B cell (primary cell): Measurements from ENCODE around the gene SLC22A6. TPM values are rescaled to one million over a fixed set of nuclear protein-coding genes. Genes with fewer than 3 reads are reported as not detected.

Experiments used
- ATAC-seq: fragments of 200-7000 bp; cut with Tn5 transposase; one replicate; pipeline ENCODE4 v1.10.0; 2021; ENCODE audit warnings: low read depth, mild to moderate bottlenecking, moderate number of reproducible peaks, moderate library complexity
- CTCF ChIA-PET: fragments of 350-600 bp; sonication (Branson Sonifier 250); formaldehyde crosslinking; loops from one replicate; lab custom pipeline; 2021; ENCODE audit warnings: antibody characterized with exemption, inconsistent platforms; lab: Charles Lee
- POLR2A ChIA-PET: fragments of 350-600 bp; sonication (Branson Sonifier 250); formaldehyde crosslinking; loops from one replicate; lab custom pipeline; 2021; ENCODE audit warnings: antibody characterized with exemption; lab: Charles Lee
- DNase-seq: peaks from one replicate; pipeline ENCODE4 v3.0.0; 2013
- H2AFZ ChIP-seq: 2 replicates; pipeline ENCODE4 v1.6.1; 2012; ENCODE audit warnings: mild to moderate bottlenecking, low read depth, low read length; ENCODE audit not compliant: insufficient read depth, poor library complexity, severe bottlenecking
- H3K27ac ChIP-seq, 2 donors: 1 replicate in 1 of 2; 2 replicates in 1 of 2; pipeline ENCODE4 v1.5.1; 2012 to 2013; ENCODE audit warnings: low read length in 2 of 2, mild to moderate bottlenecking in 2 of 2, moderate library complexity in 1 of 2
- H3K27me3 ChIP-seq, 4 experiments: fragments of 200-600 bp in 1 of 4; sonication (generic) in 1 of 4; replicated peaks in 1 of 4; 1 replicate in 2 of 4; 2 replicates in 2 of 4; pipeline versions ENCODE4 v1.6.1 to v1.7.0; 2013 to 2016; ENCODE audit warnings: low read length in 3 of 4, mild to moderate bottlenecking in 2 of 4, mixed read lengths in 1 of 4, moderate library complexity in 1 of 4; ENCODE audit not compliant: insufficient read depth in 4 of 4, control insufficient read depth in 3 of 4; ENCODE audit errors: control extremely low read depth in 1 of 4
- H3K36me3 ChIP-seq, 2 experiments: replicated peaks in 1 of 2; 1 replicate in 1 of 2; 2 replicates in 1 of 2; pipeline versions ENCODE4 v1.6.1 to v1.7.1; 2013; ENCODE audit warnings: low read length in 1 of 2; ENCODE audit not compliant: insufficient read depth in 2 of 2, control insufficient read depth in 1 of 2; ENCODE audit errors: control extremely low read depth in 1 of 2, extremely low read depth in 1 of 2
- H3K4me1 ChIP-seq, 2 donors: fragments of 200-600 bp in 1 of 2; sonication (generic) in 1 of 2; 1 replicate in 1 of 2; 2 replicates in 1 of 2; pipeline versions ENCODE4 v1.5.1 to v1.6.1; 2013 to 2017; ENCODE audit warnings: low read length in 2 of 2; ENCODE audit not compliant: control insufficient read depth in 2 of 2, insufficient read depth in 2 of 2
- H3K4me2 ChIP-seq: replicated peaks from 2 replicates; pipeline ENCODE3; 2012; ENCODE audit warnings: mild to moderate bottlenecking, low read depth, low read length; ENCODE audit not compliant: poor library complexity, severe bottlenecking
- H3K4me3 ChIP-seq, 5 experiments: fragments of 200-600 bp in 1 of 5; sonication (generic) in 1 of 5; 1 replicate in 3 of 5; 2 replicates in 2 of 5; pipeline versions ENCODE4 v1.5.1 to v1.7.0; 2011 to 2016; ENCODE audit warnings: low read length in 4 of 5, mild to moderate bottlenecking in 4 of 5, low read depth in 2 of 5, control low read depth in 1 of 5, moderate library complexity in 1 of 5; ENCODE audit not compliant: insufficient read depth in 1 of 5; ENCODE audit errors: control extremely low read depth in 1 of 5, extremely low read depth in 1 of 5
- H3K79me2 ChIP-seq: fragments of 200-600 bp; sonication (generic); one replicate; pipeline ENCODE4 v1.6.0; 2016; ENCODE audit warnings: low read length; ENCODE audit not compliant: control insufficient read depth, insufficient read depth
- H3K9ac ChIP-seq: fragments of 200-600 bp; sonication (generic); 2 replicates; pipeline ENCODE4 v1.6.1; 2017; ENCODE audit warnings: mild to moderate bottlenecking, low read length, moderate library complexity
- H3K9me3 ChIP-seq, 3 donors: one replicate each; pipeline versions ENCODE4 v1.6.1 to v1.7.1; 2013; ENCODE audit warnings: low read length in 2 of 3; ENCODE audit not compliant: control insufficient read depth in 2 of 3, insufficient read depth in 1 of 3; ENCODE audit errors: control extremely low read depth in 1 of 3
- H4K20me1 ChIP-seq: 2 replicates; pipeline ENCODE4 v1.6.0; 2012; ENCODE audit warnings: mild to moderate bottlenecking, low read length; ENCODE audit not compliant: insufficient read depth, control insufficient read depth, poor library complexity, severe bottlenecking
- H3K27ac Mint-ChIP-seq: one replicate; pipeline ENCODE4 v1.8.0; 2021; ENCODE audit warnings: mixed read lengths
- H3K27me3 Mint-ChIP-seq: one replicate; pipeline ENCODE4 v1.8.0; 2021; ENCODE audit warnings: mixed read lengths
- H3K4me1 Mint-ChIP-seq: one replicate; pipeline ENCODE4 v1.8.0; 2021; ENCODE audit warnings: mixed read lengths
- H3K4me3 Mint-ChIP-seq: one replicate; pipeline ENCODE4 v1.8.0; 2021; ENCODE audit warnings: mixed read lengths
- H3K9me3 Mint-ChIP-seq: one replicate; pipeline ENCODE4 v1.8.0; 2022; ENCODE audit warnings: mixed read lengths; ENCODE audit not compliant: insufficient read depth
- EZH2 ChIP-seq: IDR thresholded peaks from 2 replicates; pipeline ENCODE4 v1.6.1; 2012; ENCODE audit warnings: borderline replicate concordance, low read depth, mild to moderate bottlenecking, moderate library complexity, low read length; ENCODE audit not compliant: insufficient read depth, poor library complexity, severe bottlenecking
- WGBS: methylation state at CpG from one replicate; pipeline ENCODE4 v1.1.5; 2013; ENCODE audit warnings: missing lambda C conversion rate; ENCODE audit not compliant: insufficient coverage; 5-methylcytosine and 5-hydroxymethylcytosine counted together
- intact Hi-C: fragments of 100-400 bp; cut with micrococcal nuclease; formaldehyde crosslinking; loops from one replicate; pipeline ENCODE4 v1.10.0; 2022
- polyA minus RNA-seq: library from RNA; depleted of rRNA, polyadenylated mRNA; stranded (reverse); fragments of >200 nt; gene quantifications from 2 replicates; pipeline ENCODE4 v1.2.3, GENCODE V29; 2012
- polyA plus RNA-seq: library from polyadenylated mRNA; depleted of rRNA; stranded (reverse); fragments of >200 nt; gene quantifications from 2 replicates; pipeline ENCODE4 v1.2.3, GENCODE V29; 2012
- total RNA-seq, 2 donors: library from RNA; stranded (reverse); fragments of 120-200 nt in 1 of 2; gene quantifications; 1 replicate in 1 of 2; 2 replicates in 1 of 2; pipeline versions ENCODE4 v1.2.3 to v1.2.4, GENCODE V29; 2013 to 2022
- TF ChIP-seq, protein P1 (sequence below): fragments of 200-600 bp; IDR thresholded peaks from one replicate; pipeline ENCODE4 v1.8.0; 2022; ENCODE audit warnings: antibody characterized with exemption, mild to moderate bottlenecking

The SLC22A6 gene
- total RNA-seq = not detected in 2 replicates
- total RNA-seq (2013) = not detected
- not detected in 2 replicates for polyA plus RNA-seq
- polyA minus RNA-seq = not detected in 2 replicates

DNA sequence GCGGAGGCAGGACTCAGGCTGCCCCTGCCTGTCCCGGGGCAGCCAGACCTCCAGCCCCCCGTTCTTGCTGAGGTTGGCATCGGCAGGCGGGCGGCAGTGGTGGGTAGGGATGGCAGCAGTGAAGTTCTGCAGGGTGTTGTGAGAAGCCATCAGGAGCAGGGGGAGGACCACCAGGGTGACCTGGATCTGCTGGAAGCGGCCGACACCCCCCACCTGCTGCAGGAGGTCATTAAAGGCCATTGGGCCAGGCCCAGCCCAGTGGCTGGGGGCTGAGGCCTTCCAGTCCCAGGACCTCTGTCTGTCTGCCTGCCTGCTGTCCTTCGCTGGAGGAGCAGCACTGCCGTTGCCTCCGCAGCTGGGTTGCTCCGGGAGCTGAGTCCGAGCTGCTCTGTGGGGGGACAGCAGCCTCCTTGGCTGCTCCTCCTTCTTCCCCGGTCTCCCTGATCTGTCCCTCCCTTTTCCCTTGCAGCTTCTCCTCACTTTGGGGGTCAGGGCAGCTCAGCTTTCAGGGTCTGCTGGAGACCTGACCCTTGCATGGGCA is at the start of gene SLC22A6:
TSS of gene SLC22A6 (minus strand) at position 517 of the 541 bp plus-strand sequence. CDS start at position 240, 277 bp downstream.
- DNase-seq (no peak), ATAC-seq (no peak)
- no peak for TF ChIP-seq EZH2
- TF ChIP-seq, protein P1, sequence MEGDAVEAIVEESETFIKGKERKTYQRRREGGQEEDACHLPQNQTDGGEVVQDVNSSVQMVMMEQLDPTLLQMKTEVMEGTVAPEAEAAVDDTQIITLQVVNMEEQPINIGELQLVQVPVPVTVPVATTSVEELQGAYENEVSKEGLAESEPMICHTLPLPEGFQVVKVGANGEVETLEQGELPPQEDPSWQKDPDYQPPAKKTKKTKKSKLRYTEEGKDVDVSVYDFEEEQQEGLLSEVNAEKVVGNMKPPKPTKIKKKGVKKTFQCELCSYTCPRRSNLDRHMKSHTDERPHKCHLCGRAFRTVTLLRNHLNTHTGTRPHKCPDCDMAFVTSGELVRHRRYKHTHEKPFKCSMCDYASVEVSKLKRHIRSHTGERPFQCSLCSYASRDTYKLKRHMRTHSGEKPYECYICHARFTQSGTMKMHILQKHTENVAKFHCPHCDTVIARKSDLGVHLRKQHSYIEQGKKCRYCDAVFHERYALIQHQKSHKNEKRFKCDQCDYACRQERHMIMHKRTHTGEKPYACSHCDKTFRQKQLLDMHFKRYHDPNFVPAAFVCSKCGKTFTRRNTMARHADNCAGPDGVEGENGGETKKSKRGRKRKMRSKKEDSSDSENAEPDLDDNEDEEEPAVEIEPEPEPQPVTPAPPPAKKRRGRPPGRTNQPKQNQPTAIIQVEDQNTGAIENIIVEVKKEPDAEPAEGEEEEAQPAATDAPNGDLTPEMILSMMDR = no peak
- no peaks in the 10 kb centered on the region for H4K20me1 ChIP-seq
- H3K27me3 Mint-ChIP-seq = peaks cover 34% of the 10 kb centered on the region
- no peaks in the 10 kb centered on the region for H3K4me1 ChIP-seq
- no peaks in the 10 kb centered on the region for H3K4me1 Mint-ChIP-seq
- H2AFZ ChIP-seq = no peak within 1 kb of the TSS
- no peaks in the 10 kb centered on the region for H3K9me3 ChIP-seq
- no peaks in the 10 kb centered on the region for H3K27me3 ChIP-seq
- no peak within 1 kb of the TSS for H3K4me3 Mint-ChIP-seq
- intact Hi-C loops = no loop called here
- CTCF ChIA-PET = no interaction called here
- H3K9ac ChIP-seq = no peak within 1 kb of the TSS
- H3K4me3 ChIP-seq = no peak within 1 kb of the TSS
- no peak within 1 kb of the TSS for H3K4me2 ChIP-seq
- H3K79me2 ChIP-seq = no peaks in the 10 kb centered on the region
- H3K9me3 Mint-ChIP-seq = no peaks in the 10 kb centered on the region
- no peak within 1 kb of the TSS for H3K27ac ChIP-seq
- POLR2A ChIA-PET = no interaction called here
- H3K27ac Mint-ChIP-seq = no peak within 1 kb of the TSS
- 79% methylated on average over 14 of the region's 14 CpGs for WGBS
- H3K36me3 ChIP-seq = no peaks in the 10 kb centered on the region

DNA sequence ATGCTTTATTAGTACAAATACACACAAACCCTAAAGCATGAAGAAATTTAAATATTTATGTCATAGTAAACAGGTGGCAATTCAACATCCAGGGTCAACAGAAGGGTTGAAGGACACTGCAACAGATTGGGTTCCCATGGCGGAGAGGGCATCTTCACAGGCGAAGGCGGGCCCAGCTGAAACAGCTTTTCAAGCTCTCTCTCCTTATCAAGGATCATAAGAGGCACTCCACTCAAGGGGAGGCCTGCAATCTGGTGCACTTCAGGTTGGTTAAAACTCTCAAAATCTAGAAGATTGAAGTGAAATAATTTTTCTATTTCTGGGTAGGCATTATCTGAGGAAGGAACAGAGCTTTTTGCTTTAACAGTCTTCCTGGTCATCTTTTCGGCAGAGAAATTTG is 47.7 kb upstream of the SLC22A6 start:
- CTCF ChIA-PET = interaction anchor here (0.6 to 11.0 kb wide), 4 partner anchors 10 to 126 kb away, joined by 3 to 116 read pairs (median 12); no protein-coding TSS in a partner anchor
- DNase-seq = no peak
- no peak overlapping the region for H3K27ac Mint-ChIP-seq

More for the DNA sequence above, 47.7 kb upstream of the SLC22A6 start:
- Histone ChIP-seq H3K27me3 (peaks cover 0 to 4% (median 0%) of the 10 kb centered on the region in 4 experiments), H3K79me2 (no peaks in the 10 kb centered on the region), H3K9me3 (no peaks in the 10 kb centered on the region), H3K9ac (no peak overlapping the region), H3K4me2 (no peak overlapping the region), H3K4me1 (peaks cover 0 to 2% of the 10 kb centered on the region in 2 donors), H4K20me1 (no peaks in the 10 kb centered on the region), H3K4me3 (no peak overlapping the region), H2AFZ (no peak overlapping the region), H3K36me3 (no peaks in the 10 kb centered on the region), H3K27ac (no peak overlapping the region)
- Mint-ChIP-seq H3K4me1 (peaks cover 1% of the 10 kb centered on the region), H3K4me3 (no peak overlapping the region), H3K9me3 (no peaks in the 10 kb centered on the region), H3K27me3 (peaks cover 42% of the 10 kb centered on the region)
- POLR2A ChIA-PET = no interaction called here
- ATAC-seq = no peak
- WGBS = 90% methylated on average over 1 of the region's 4 CpGs
- TF ChIP-seq, protein P1 = no peak
- no peak for TF ChIP-seq EZH2
- intact Hi-C loops = loop anchor here (10.0 kb wide), 1 partner anchor 702 kb away; no protein-coding TSS in a partner anchor
